Parathyroid adenoma (tissue), 2 donors: Measurements from ENCODE around the gene FOXA3.

ENCODE experiments used
- H2AFZ ChIP-seq: fragments of 300-600 bp; sonication (generic); one replicate; pipeline ENCODE4 v1.7.0; 2017; ENCODE audit warnings: antibody characterized with exemption, mild to moderate bottlenecking
- H3K27ac ChIP-seq: fragments of 300-600 bp; sonication (generic); one replicate; pipeline ENCODE4 v1.7.0; 2017
- H3K27me3 ChIP-seq: fragments of 300-600 bp; sonication (generic); one replicate; pipeline ENCODE4 v1.7.0; 2017; ENCODE audit warnings: low read length; ENCODE audit not compliant: control insufficient read depth, insufficient read depth
- H3K36me3 ChIP-seq: fragments of 300-600 bp; sonication (generic); one replicate; pipeline ENCODE4 v1.7.0; 2017; ENCODE audit warnings: low read length; ENCODE audit not compliant: control insufficient read depth, insufficient read depth
- H3K4me1 ChIP-seq: fragments of 300-600 bp; sonication (generic); one replicate; pipeline ENCODE4 v1.7.0; 2017; ENCODE audit warnings: control low read depth
- H3K4me2 ChIP-seq: fragments of 300-600 bp; sonication (generic); one replicate; pipeline ENCODE4 v1.7.0; 2017; ENCODE audit warnings: low read length
- H3K4me3 ChIP-seq: fragments of 300-600 bp; sonication (generic); one replicate; pipeline ENCODE4 v1.7.0; 2017; ENCODE audit warnings: low read depth, low read length
- H3K79me2 ChIP-seq: fragments of 300-600 bp; sonication (generic); one replicate; pipeline ENCODE4 v1.7.0; 2017; ENCODE audit warnings: control low read depth
- H3K9ac ChIP-seq: fragments of 300-600 bp; sonication (generic); one replicate; pipeline ENCODE4 v1.7.0; 2017; ENCODE audit warnings: mild to moderate bottlenecking
- H3K9me3 ChIP-seq: fragments of 300-600 bp; sonication (generic); one replicate; pipeline ENCODE4 v1.7.0; 2017; ENCODE audit warnings: low read length; ENCODE audit not compliant: control insufficient read depth
- CTCF ChIP-seq: fragments of 300-600 bp; sonication (generic); IDR thresholded peaks from one replicate; pipeline ENCODE4 v1.7.0; 2017; ENCODE audit warnings: antibody characterized with exemption, mild to moderate bottlenecking
- donor health status: primary hyperparathyroidism.

The FOXA3 gene

GRCh38 chr19:45881082-45881908 lies 17.2 kb downstream of the FOXA3 start:
- TF ChIP-seq CTCF, result no peak
- Histone ChIP-seq H3K9me3 (no peaks in the 10 kb centered on the region), H3K27ac (no peak overlapping the region), H3K4me3 (no peak overlapping the region), H3K79me2 (peaks cover 2% of the 10 kb centered on the region), H3K4me2 (no peak overlapping the region), H3K4me1 (peaks cover 9% of the 10 kb centered on the region), H3K36me3 (no peaks in the 10 kb centered on the region), H2AFZ (no peak overlapping the region), H3K27me3 (no peaks in the 10 kb centered on the region), H3K9ac (no peak overlapping the region)

- no peak overlapping the region for H3K4me3 ChIP-seq
- H3K27ac ChIP-seq, result no peak overlapping the region
- no peak overlapping the region for H3K4me2 ChIP-seq
- TF ChIP-seq CTCF, result no peak
- no peak overlapping the region for H2AFZ ChIP-seq
- H3K9ac ChIP-seq, result no peak overlapping the region
- peaks cover 9% of the 10 kb centered on the region for H3K4me1 ChIP-seq
- H3K9me3 ChIP-seq, result no peaks in the 10 kb centered on the region
- no peaks in the 10 kb centered on the region for H3K27me3 ChIP-seq
- peaks cover 2% of the 10 kb centered on the region for H3K79me2 ChIP-seq
- H3K36me3 ChIP-seq, result no peaks in the 10 kb centered on the region
Measured at GRCh38 chr19:45881909-45882528, 17.9 kb downstream of the FOXA3 start.

GRCh38 chr19:45882652-45883585 lies 18.8 kb downstream of the FOXA3 start:
- Histone ChIP-seq H3K9me3 (no peaks in the 10 kb centered on the region), H3K36me3 (no peaks in the 10 kb centered on the region), H2AFZ (no peak overlapping the region), H3K79me2 (peaks cover 2% of the 10 kb centered on the region), H3K27ac (no peak overlapping the region), H3K4me2 (no peak overlapping the region), H3K4me1 (peaks cover 9% of the 10 kb centered on the region), H3K27me3 (no peaks in the 10 kb centered on the region), H3K9ac (no peak overlapping the region), H3K4me3 (no peak overlapping the region)
- peak; percentile 73 for TF ChIP-seq CTCF

GRCh38 chr19:45883586-45883880 lies 19.4 kb downstream of the FOXA3 start:
- H3K79me2 ChIP-seq, result peaks cover 2% of the 10 kb centered on the region
- TF ChIP-seq CTCF, result no peak
- H3K27ac ChIP-seq, result no peak overlapping the region
- H3K4me1 ChIP-seq, result peaks cover 9% of the 10 kb centered on the region
- no peak overlapping the region for H3K9ac ChIP-seq
- no peak overlapping the region for H3K4me3 ChIP-seq
- H2AFZ ChIP-seq, result no peak overlapping the region
- no peaks in the 10 kb centered on the region for H3K36me3 ChIP-seq
- H3K27me3 ChIP-seq, result no peaks in the 10 kb centered on the region
- no peak overlapping the region for H3K4me2 ChIP-seq
- H3K9me3 ChIP-seq, result no peaks in the 10 kb centered on the region
